Lung (tissue), 12 donors: Measurements from ENCODE around the gene HLTF. TPM values are rescaled to one million over a fixed set of nuclear protein-coding genes. Genes with fewer than 3 reads are reported as not detected.

ENCODE experiments used
- ATAC-seq: fragments of 200-7000 bp; cut with Tn5 transposase; one replicate; pipeline ENCODE4 v1.9.1; 2020; ENCODE audit warnings: moderate number of reproducible peaks; ENCODE audit not compliant: insufficient read depth, low FRiP score
- DNase-seq, 3 donors: peaks; one replicate each; pipeline ENCODE4 v3.0.0-alpha.2; 2013 to 2017
- H3K27ac ChIP-seq, 2 donors: one replicate each; pipeline ENCODE4 v1.5.1; 2013; ENCODE audit warnings: mild to moderate bottlenecking in 2 of 2, moderate library complexity in 2 of 2, control low read depth in 1 of 2, inconsistent platforms in 1 of 2, low read depth in 1 of 2, low read length in 1 of 2
- H3K27me3 ChIP-seq, 3 donors: one replicate each; pipeline ENCODE4 v1.5.1; 2013; ENCODE audit warnings: low read length in 2 of 3; ENCODE audit not compliant: control insufficient read depth in 3 of 3, insufficient read depth in 3 of 3
- H3K36me3 ChIP-seq, 4 donors: one replicate each; pipeline ENCODE4 v1.5.1; 2013; ENCODE audit warnings: low read length in 4 of 4, mild to moderate bottlenecking in 1 of 4, moderate library complexity in 1 of 4; ENCODE audit not compliant: control insufficient read depth in 4 of 4, insufficient read depth in 4 of 4
- H3K4me1 ChIP-seq, 5 donors: one replicate each; pipeline ENCODE4 v1.5.1; 2013; ENCODE audit warnings: low read length in 5 of 5, mild to moderate bottlenecking in 2 of 5, moderate library complexity in 1 of 5; ENCODE audit not compliant: control insufficient read depth in 5 of 5, insufficient read depth in 5 of 5
- H3K4me3 ChIP-seq: one replicate; pipeline ENCODE4 v1.5.1; 2013; ENCODE audit warnings: mild to moderate bottlenecking, control low read depth, moderate library complexity
- H3K9ac ChIP-seq, 2 donors: one replicate each; pipeline ENCODE4 v1.5.1; 2013; ENCODE audit warnings: low read length in 2 of 2, control low read depth in 1 of 2; ENCODE audit not compliant: insufficient read depth in 1 of 2
- H3K9me3 ChIP-seq, 4 donors: one replicate each; pipeline ENCODE4 v1.5.1; 2013; ENCODE audit warnings: low read length in 3 of 4, mild to moderate bottlenecking in 1 of 4, moderate library complexity in 1 of 4; ENCODE audit not compliant: control insufficient read depth in 4 of 4, insufficient read depth in 3 of 4
- WGBS, 2 donors: extraction: QIAGEN DNeasy Blood & Tissue Kit; methylation state at CpG; one replicate each; pipeline ENCODE4 v1.1.7; 2013; 5-methylcytosine and 5-hydroxymethylcytosine counted together
- polyA plus RNA-seq, 2 donors: library from polyadenylated mRNA; stranded (reverse); fragments of 200-250 nt; gene quantifications; one replicate each; pipeline ENCODE4 v1.2.1, GENCODE V29; 2013
- total RNA-seq, 2 donors: library from RNA; depleted of rRNA in 1 of 2; stranded (reverse); fragments of >200 nt in 1 of 2; gene quantifications; one replicate each; pipeline ENCODE4 v1.2.1, GENCODE V29; 2014 to 2021
- TF ChIP-seq, protein P1 (sequence below): IDR thresholded peaks from 2 replicates; pipeline ENCODE4 v1.5.1; 2012; ENCODE audit warnings: mild to moderate bottlenecking; ENCODE audit errors: control extremely low read depth, extremely low read depth
- donor health status: control.
- donor health status: control.
- donor health status: Bipolar disorder and iron deficiency.
- donor health status: healthy.
- donor health status: DM: yes; HTN: yes; CAD: no.

Gene HLTF
- total and polyA plus RNA-seq, 4 donors: 3.6 to 54.7 (median 12.6) TPM

- Histone ChIP-seq H3K36me3 (peaks cover 11 to 63% (median 31%) of the 10 kb centered on the region in 4 donors), H3K4me3 (no peak overlapping the region), H3K4me1 (peaks cover 0 to 30% (median 0%) of the 10 kb centered on the region in 5 donors), H3K9ac (no peak overlapping the region), H3K27me3 (no peaks in the 10 kb centered on the region), H3K9me3 (peaks cover 0 to 2% (median 0%) of the 10 kb centered on the region in 4 donors), H3K27ac (peak overlapping the region; percentile 2 to 63)
- ATAC-seq (no peak), DNase-seq (peak in 1 of 3 donors; percentile 44)
- TF ChIP-seq, protein P1, sequence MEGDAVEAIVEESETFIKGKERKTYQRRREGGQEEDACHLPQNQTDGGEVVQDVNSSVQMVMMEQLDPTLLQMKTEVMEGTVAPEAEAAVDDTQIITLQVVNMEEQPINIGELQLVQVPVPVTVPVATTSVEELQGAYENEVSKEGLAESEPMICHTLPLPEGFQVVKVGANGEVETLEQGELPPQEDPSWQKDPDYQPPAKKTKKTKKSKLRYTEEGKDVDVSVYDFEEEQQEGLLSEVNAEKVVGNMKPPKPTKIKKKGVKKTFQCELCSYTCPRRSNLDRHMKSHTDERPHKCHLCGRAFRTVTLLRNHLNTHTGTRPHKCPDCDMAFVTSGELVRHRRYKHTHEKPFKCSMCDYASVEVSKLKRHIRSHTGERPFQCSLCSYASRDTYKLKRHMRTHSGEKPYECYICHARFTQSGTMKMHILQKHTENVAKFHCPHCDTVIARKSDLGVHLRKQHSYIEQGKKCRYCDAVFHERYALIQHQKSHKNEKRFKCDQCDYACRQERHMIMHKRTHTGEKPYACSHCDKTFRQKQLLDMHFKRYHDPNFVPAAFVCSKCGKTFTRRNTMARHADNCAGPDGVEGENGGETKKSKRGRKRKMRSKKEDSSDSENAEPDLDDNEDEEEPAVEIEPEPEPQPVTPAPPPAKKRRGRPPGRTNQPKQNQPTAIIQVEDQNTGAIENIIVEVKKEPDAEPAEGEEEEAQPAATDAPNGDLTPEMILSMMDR: no peak
- 80 to 81% methylated on average over 9 of the region's 9 CpGs for WGBS, 2 donors
These were observed 69.4 kb downstream of the HLTF start for GRCh38 chr3:149016669-149017541.

DNA sequence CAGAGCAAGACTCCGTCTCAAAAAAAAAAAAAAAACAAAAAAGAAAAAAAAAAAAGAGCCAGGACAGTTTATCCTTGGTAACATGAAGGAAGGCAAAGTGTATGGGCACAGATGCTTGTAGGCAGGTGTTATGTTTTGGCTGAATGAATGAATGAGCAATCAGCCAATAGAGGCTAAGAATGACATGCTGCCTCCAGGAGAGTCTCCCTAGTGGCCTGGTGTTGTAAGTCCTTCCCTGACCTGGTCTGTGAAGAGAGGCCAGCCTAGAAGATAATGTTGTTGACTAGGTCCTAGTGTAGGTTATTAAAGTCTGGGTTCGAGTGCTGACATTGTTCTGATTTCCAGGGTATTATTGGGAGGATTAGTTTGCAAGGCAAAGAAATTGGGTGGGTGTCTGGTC lies 70.1 kb downstream of the HLTF start:
- Histone ChIP-seq H3K9me3 (peaks cover 0 to 2% (median 0%) of the 10 kb centered on the region in 4 donors), H3K9ac (no peak overlapping the region), H3K4me1 (peaks cover 0 to 28% (median 0%) of the 10 kb centered on the region in 5 donors), H3K27me3 (no peaks in the 10 kb centered on the region), H3K27ac (peak overlapping the region; percentile 2 to 63), H3K4me3 (no peak overlapping the region), H3K36me3 (peaks cover 9 to 66% (median 33%) of the 10 kb centered on the region in 4 donors)
- DNase-seq (no peak), ATAC-seq (no peak)
- 87 to 100% methylated on average over 2 of the region's 2 CpGs for WGBS, 2 donors
- TF ChIP-seq, protein P1: no peak

GRCh38 chr3:149015393-149015792 lies 70.9 kb downstream of the HLTF start:
- DNase-seq (no peak), ATAC-seq (no peak)
- Histone ChIP-seq H3K9ac (no peak overlapping the region), H3K4me3 (no peak overlapping the region), H3K27me3 (no peaks in the 10 kb centered on the region), H3K27ac (peak overlapping the region in 1 of 2 donors; percentile 13), H3K4me1 (peaks cover 0 to 30% (median 2%) of the 10 kb centered on the region in 5 donors), H3K36me3 (peaks cover 14 to 69% (median 35%) of the 10 kb centered on the region in 4 donors), H3K9me3 (peaks cover 0 to 2% (median 0%) of the 10 kb centered on the region in 4 donors)
- TF ChIP-seq, protein P1: no peak
- WGBS, 2 donors: 67 to 76% methylated on average over 3 of the region's 3 CpGs
